Amygdala (tissue), 56 donors: ENCODE measurements around the gene ASIC5.

ENCODE experiments used
- DNase-seq, 56 donors: peaks; one replicate each; lab custom pipeline; 2025; lab: John Stamatoyannopoulos, UW

ASIC5 gene

DNA sequence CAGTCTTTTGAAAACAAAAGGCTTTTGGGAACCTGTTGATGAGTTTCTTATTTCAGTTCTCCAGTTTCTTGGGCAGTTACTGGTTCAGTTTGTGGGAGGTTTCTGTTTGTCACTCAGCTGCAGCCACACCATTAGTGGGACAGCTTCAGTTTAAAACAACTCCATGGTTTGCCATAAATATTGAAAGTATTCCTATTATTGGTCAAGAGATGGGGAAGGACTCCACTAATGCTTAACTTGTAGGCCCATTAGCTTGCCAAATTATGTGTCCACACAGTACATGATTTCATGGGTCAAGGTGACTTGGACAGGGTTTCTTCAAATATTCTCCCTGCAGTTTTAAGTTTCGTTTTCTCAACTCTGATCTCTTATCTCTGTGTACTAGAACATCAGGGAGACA lies 15.5 kb upstream of the ASIC5 start:
- no peak for DNase-seq

- no peak for DNase-seq
Observed at GRCh38 chr4:155879767-155880166, 13.7 kb upstream of the ASIC5 start.

DNA sequence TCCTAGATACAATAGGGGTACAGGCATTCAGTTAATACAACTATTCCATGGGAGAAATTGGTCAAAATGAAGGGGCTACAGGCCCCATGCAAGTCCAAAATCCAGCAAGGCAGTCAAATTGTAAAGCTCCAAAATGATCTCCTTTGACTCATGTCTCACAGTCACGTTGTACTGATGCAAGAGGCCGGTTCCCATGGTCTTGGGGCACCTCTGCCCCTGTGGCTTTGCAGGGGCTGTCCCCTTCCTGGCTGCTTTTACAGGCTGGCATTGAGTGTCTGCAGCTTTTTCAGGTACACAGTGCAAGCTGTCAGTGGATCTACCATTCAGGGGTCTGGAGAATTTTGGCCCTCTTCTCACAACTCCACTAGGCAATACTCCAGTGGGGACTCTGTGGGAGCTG lies 12.5 kb upstream of the ASIC5 start:
- no peak for DNase-seq

- DNase-seq = no peak
Observed at GRCh38 chr4:155877971-155878370, 11.9 kb upstream of the ASIC5 start.

- no peak for DNase-seq
Observed at GRCh38 chr4:155875878-155876277, 9.8 kb upstream of the ASIC5 start.

- DNase-seq = no peak
Observed at GRCh38 chr4:155855897-155856296, 10.2 kb downstream of the ASIC5 start.

DNA sequence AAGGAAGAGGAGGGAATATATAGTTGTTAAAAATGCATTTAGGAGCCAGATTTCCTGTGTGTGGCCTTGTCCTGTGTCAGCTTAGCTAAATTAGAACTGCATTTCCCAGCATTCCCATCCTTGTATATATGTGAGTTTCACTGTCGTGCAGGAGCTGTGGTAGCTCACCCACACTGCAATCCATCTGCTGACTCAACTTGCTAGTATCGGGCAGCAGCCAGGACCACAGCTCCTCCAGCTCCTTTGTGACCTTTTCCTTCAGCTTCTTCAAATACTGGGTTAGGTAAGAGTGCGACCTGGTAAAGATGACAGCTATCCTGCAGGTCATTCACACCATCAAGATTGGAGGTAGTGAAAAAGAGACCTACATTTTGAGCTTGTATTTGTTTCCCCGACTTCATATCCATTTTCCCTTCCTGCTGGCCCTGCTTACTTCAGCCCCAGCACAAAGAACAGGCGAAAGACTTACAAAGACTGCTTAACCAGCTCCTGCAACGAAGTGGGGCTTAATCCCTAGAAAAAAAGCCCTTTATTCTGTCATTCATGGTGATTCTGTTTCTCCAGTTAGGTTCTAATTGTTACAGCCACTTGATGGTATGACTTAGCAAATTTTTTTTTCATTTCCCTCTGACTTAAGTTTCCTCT lies 11.4 kb downstream of the ASIC5 start:
- peak in 2 of 56 donors; percentile 2 to 5 for DNase-seq

DNA sequence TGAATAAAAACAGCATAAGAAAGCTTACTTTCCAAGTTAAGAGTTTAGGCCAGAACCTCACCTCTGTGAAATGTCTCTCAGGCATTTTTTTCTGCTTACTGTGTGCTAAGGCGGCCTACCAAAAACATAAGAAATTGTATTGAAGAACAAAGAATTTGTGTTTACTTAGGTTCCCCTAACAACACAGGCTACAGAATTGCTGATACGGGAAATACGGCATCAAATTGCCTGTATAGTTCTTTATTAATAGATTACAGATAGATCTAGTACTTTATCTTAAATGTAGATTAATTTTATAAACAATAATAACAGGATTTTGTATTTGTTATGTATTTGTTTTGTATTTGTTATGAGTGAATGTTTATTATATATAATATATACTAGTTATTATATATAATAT lies 12.9 kb downstream of the ASIC5 start:
- no peak for DNase-seq

GRCh38 chr4:155849042-155849441 lies 17.0 kb downstream of the ASIC5 start:
- DNase-seq = no peak

GRCh38 chr4:155846929-155847328 lies 19.1 kb downstream of the ASIC5 start:
- no peak for DNase-seq

GRCh38 chr4:155842080-155842479 lies 24.0 kb downstream of the ASIC5 start:
- DNase-seq = no peak

DNA sequence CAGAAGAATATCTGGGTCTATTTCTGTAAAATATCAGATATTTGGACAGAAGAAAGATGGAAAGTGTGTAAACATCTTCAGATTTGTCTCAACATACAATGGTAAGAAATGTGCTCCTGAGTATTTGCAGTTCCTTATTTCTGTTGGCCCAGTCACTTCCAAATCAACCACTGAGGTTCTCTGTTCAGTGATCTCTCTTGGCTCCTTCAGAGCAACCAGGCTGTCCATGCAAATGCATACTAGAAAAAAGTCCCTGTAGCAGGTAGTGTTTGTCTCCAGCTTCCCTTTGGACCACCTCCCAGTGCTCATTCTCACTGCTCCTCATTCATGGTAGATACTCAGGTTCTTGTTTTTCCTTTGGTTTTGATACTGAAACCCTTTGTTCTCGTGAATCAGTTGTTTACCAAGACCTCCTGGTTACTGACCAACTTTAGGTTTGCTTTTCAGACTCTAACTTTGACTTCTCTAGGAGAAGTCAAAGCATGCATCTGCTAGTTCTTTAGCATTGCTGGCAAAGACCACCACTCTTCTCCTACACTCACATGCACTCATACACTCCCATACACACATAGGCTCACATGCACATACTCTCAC lies 28.8 kb downstream of the ASIC5 start:
- no peak for DNase-seq

GRCh38 chr4:155832664-155833063 lies 33.4 kb downstream of the ASIC5 start:
- DNase-seq = no peak

GRCh38 chr4:155828628-155829027 lies 37.4 kb downstream of the ASIC5 start:
- no peak for DNase-seq

DNA sequence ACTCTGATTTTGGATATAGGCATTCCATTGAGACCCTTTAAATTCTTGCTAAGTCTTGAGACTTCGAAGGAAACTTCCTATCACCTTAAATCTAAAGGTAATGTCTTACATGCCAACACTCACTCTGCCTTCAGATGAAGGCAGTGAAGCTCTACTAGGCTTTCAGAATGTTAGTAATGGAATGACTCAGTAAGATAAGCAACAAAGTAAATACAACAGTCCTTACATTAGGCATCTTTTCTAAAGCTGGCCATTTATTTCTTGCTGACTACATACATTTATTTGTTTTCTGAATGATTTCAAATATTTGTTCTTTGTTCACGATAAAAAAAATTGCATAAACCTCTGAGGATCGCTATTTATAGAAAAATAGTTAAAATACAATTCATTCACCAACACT lies 43.5 kb downstream of the ASIC5 start:
- DNase-seq = no peak

- no peak for DNase-seq
Observed at GRCh38 chr4:155820887-155821518, 45.1 kb downstream of the ASIC5 start.

DNA sequence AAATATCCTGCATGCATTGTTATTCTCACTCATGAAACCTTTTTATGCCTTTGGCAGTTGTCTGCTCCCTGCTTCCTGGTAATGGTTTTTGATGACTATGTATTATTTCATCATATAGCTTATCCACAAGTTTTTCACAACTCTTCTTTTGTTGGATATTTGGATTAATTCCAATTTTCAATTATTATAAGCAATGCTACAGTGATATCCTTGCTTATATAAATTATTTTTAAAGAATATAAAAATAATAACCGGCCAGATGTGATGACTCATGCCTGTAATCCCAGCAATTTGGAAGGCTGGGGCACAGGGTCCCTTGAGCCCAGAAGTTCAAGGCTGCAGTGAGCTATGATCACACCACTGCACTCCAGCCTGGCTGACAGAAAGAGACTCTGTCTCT lies 47.0 kb downstream of the ASIC5 start:
- no peak for DNase-seq

- DNase-seq = no peak
Observed at GRCh38 chr4:155818639-155819038, 47.4 kb downstream of the ASIC5 start.

DNA sequence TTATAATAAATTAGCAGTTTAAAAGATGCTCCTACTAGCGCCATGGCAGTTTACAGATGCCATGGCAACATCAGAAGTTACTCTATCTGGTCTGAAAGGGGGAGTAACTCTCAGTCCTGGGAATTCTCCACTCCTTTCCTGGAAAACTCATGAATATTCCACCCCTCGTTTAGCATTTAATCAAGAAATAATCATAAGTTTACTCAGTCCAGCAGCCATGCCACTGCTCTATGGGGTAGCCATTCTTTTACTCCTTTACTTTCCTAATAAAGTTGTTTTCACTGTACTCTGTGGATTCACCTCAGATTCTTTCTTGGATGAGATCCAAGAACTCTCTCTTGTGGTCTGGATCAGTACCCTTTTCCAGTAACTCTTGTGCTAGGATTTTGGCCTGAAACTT lies 55.0 kb downstream of the ASIC5 start:
- no peak for DNase-seq

DNA sequence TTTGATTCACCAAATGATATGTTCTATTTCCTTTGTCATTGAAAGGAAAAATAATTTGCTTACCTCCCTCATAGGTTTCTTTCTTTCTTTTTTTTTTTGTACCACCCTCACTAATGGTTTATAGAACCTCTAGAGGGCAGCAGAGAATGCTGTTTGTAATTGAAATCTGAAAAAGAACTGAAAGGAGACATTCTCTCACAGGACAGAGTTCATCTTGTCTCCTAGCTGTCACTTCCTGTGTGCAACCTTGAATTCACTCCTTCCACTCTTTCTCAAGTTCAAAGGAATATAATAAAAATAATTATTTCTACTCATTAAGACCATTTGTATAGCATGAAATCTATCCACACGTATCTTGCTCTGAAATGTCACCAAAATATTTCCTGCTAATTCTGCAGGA lies 56.2 kb downstream of the ASIC5 start:
- peak in 3 of 56 donors; percentile 6 to 47 (median 10) for DNase-seq

DNA sequence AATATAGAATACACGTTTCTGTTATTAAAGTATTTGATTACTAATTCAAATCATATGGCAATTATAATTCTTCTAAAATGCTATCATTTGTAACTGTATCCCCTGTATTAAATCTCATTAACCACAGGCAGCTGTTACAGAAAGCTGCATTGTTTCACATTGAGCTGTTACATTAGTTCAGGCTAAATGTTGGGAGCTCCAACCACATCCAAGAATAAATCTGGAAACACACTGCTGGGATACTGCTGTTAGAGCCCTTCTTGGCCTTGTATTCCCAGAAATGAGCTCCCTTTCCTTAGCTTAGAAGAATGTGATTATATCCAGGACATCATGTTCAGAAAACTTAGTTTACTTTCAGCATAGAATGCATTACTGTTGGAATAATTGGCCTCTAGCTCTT lies 59.1 kb downstream of the ASIC5 start:
- DNase-seq = no peak

DNA sequence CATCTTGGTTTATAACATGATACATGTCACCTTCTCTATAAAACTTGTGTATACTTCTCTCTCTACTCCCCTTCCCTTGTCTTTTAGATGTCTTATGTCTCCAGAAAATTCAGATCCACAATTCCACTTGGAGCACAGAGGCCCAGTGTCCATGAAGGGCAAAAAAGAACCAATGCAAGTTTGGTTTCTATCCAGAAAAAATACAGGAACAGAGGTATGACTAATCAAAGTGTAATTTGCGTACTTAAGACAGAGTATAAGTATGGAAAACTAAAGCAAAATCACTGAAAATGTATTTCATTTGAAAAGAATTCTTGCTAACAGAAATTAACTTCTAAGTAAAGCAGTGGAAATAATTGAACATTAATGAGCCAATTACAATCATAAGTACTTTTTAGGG lies 61.1 kb downstream of the ASIC5 start:
- DNase-seq = no peak
